ENCODE measurements around the gene SH3RF3.

DNA sequence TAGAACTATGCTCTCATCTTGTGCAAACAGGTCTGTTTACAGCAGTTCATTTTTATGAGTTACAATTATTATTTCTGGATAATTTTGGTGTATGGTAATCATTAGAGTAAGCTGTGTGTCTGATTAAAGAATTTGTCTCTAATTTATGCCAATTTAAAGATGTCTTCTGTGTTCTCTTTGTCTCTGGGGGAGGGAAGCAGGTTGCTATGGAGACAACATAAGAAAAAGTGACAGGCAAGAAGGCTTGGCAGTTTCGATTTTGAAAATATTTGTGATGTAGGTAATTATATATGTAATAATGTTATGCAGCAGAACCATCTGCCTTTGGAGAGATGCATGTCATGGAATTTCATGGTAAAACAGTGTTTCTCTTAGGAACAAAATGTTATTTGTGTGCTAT, 78.2 kb downstream of the SH3RF3 start:
- no peak for TF ChIP-seq GLIS3 (CRISPR knock-in tag; IDR thresholded peaks at IDR 0.05)
- no peak for TF ChIP-seq RARB (CRISPR knock-in tag; IDR thresholded peaks at IDR 0.05)
- no peak for TF ChIP-seq PPARA (CRISPR knock-in tag; IDR thresholded peaks at IDR 0.05; ENCODE audit: borderline replicate concordance)
- TF ChIP-seq OSR1 (CRISPR knock-in tag; IDR thresholded peaks at IDR 0.05): no peak
- no peak for TF ChIP-seq ZC3H10 (CRISPR knock-in tag; IDR thresholded peaks at IDR 0.05)
- TF ChIP-seq BACH2 (CRISPR knock-in tag; IDR thresholded peaks at IDR 0.05; ENCODE audit: borderline replicate concordance): no peak
- no peak for TF ChIP-seq ISL1 (CRISPR knock-in tag; IDR thresholded peaks at IDR 0.05)

Measured in SK-N-SH treated with all-trans-retinoic acid at 6 μM for 48 hours (cell line).